ENCODE data around the gene CDADC1. TPM values are rescaled to one million over a fixed set of nuclear protein-coding genes. Genes with fewer than 3 reads are reported as not detected.
"Not testable (repeated sequence)": the region's sequence is repeated elsewhere in the genome, so short reads cannot be mapped to it uniquely, and the experiment has no call there.

The CDADC1 gene
- total RNA-seq, 1 experiment from 2014 or later = 4.0 TPM

GRCh38 chr13:49288458-49288857, 40.7 kb downstream of the CDADC1 start:
- no peak for ATAC-seq
- Mint-ChIP-seq H3K27ac (no peak overlapping the region), H3K4me3 (no peak overlapping the region), H3K36me3 (no peaks in the 10 kb centered on the region), H3K4me1 (no peaks in the 10 kb centered on the region), H3K9me3 (no peaks in the 10 kb centered on the region), H3K27me3 (ENCODE audit: low read depth) (no peaks in the 10 kb centered on the region)
- DNase-seq (ENCODE audit: low spot score) = no peak
- TF ChIP-seq ESRRA (CRISPR knock-in tag; IDR thresholded peaks at IDR 0.05; ENCODE audit: borderline replicate concordance) = no peak
- no peak for TF ChIP-seq E2F5 (CRISPR knock-in tag; IDR thresholded peaks at IDR 0.05)
- TF ChIP-seq E2F1 (CRISPR knock-in tag; IDR thresholded peaks at IDR 0.05) = no peak
- CTCF ChIA-PET = interaction anchor here (1.9 kb wide), 1 partner anchor 8 kb away, joined by 4 read pairs; no protein-coding TSS in a partner anchor
- POLR2A ChIA-PET = no interaction called here

- CTCF ChIA-PET = interaction anchor here (1.2 kb wide), 1 partner anchor 8 kb away, joined by 3 read pairs; no protein-coding TSS in a partner anchor
- no peak for ATAC-seq
- Mint-ChIP-seq H3K4me1 (peaks cover 5% of the 10 kb centered on the region; the same call in 1 of the 2 replicates), H3K36me3 (no peaks in the 10 kb centered on the region), H3K27me3 (ENCODE audit: low read depth) (no peaks in the 10 kb centered on the region), H3K9me3 (peaks cover 5% of the 10 kb centered on the region), H3K27ac (no peak overlapping the region), H3K4me3 (no peak overlapping the region)
- no peak for TF ChIP-seq HMGA2 (CRISPR knock-in tag; IDR thresholded peaks at IDR 0.05)
- no peak for TF ChIP-seq USF1 (CRISPR knock-in tag; IDR thresholded peaks at IDR 0.05)
- no peak for TF ChIP-seq PREB (CRISPR knock-in tag; IDR thresholded peaks at IDR 0.05; ENCODE audit: borderline replicate concordance)
- no peak for TF ChIP-seq PRRX2 (CRISPR knock-in tag; IDR thresholded peaks at IDR 0.05)
- no peak for TF ChIP-seq ZNF317 (CRISPR knock-in tag; IDR thresholded peaks at IDR 0.05; ENCODE audit: borderline replicate concordance, low read depth)
- no peak for DNase-seq (ENCODE audit: low spot score)
- POLR2A ChIA-PET = no interaction called here
Observed at GRCh38 chr13:49292742-49293486, 45.2 kb downstream of the CDADC1 start.

- DNase-seq (ENCODE audit: low spot score); H3K36me3 Mint-ChIP-seq; H3K27me3 Mint-ChIP-seq (ENCODE audit: low read depth); H3K27ac Mint-ChIP-seq; ATAC-seq; H3K4me3 Mint-ChIP-seq; H3K9me3 Mint-ChIP-seq: not testable (repeated sequence)
- TF ChIP-seq ZNF121 (CRISPR knock-in tag; IDR thresholded peaks at IDR 0.05) = 0 out of 2 replicates have a peak, but pooled peaks have one; percentile 61
- ChIA-PET POLR2A (interaction anchor here (0.6 kb wide), 1 partner anchor 181 kb away, joined by 3 read pairs; no protein-coding TSS in a partner anchor), CTCF (interaction anchor here (0.7 to 1.4 kb wide), 3 partner anchors 12 to 230 kb away, joined by 3 to 4 read pairs (median 3); no protein-coding TSS in a partner anchor)
- peaks cover 16% of the 10 kb centered on the region for H3K4me1 Mint-ChIP-seq
Observed at GRCh38 chr13:49294723-49295122, 47.0 kb downstream of the CDADC1 start.

- H3K27ac Mint-ChIP-seq = no peak overlapping the region
- CTCF ChIA-PET = interaction anchor here (1.4 kb wide), 1 partner anchor 230 kb away, joined by 3 read pairs; no protein-coding TSS in a partner anchor
- DNase-seq (ENCODE audit: low spot score) = no peak
Observed at GRCh38 chr13:49295244-49295643, 47.5 kb downstream of the CDADC1 start.

More at GRCh38 chr13:49295244-49295643, 47.5 kb downstream of the CDADC1 start:
- Mint-ChIP-seq H3K4me1 (peaks cover 16% of the 10 kb centered on the region), H3K4me3 (no peak overlapping the region), H3K36me3 (no peaks in the 10 kb centered on the region), H3K9me3 (peaks cover 5% of the 10 kb centered on the region), H3K27me3 (ENCODE audit: low read depth) (no peaks in the 10 kb centered on the region)
- POLR2A ChIA-PET = no interaction called here
- TF ChIP-seq OVOL2 (CRISPR knock-in tag; IDR thresholded peaks at IDR 0.05; ENCODE audit: borderline replicate concordance) (no peak), ATF1 (CRISPR knock-in tag; IDR thresholded peaks at IDR 0.05) (no peak), CBFB (CRISPR knock-in tag; IDR thresholded peaks at IDR 0.05; ENCODE audit: low read depth) (no peak), ZNF219 (CRISPR knock-in tag; IDR thresholded peaks at IDR 0.05; ENCODE audit: borderline replicate concordance) (no peak), JUN (CRISPR knock-in tag; IDR thresholded peaks at IDR 0.05) (no peak)
- peak; percentile 43; the same call in 1 of the 2 replicates for ATAC-seq

All from WTC11 (cell line).